Muscle of arm (tissue), 12 donors: Measurements from ENCODE around the gene STUB1. TPM values are rescaled to one million over a fixed set of nuclear protein-coding genes. Genes with fewer than 3 reads are reported as not detected.
A peak's percentile ranks its signal among the peaks of the same experiment; 100 is the strongest.
"Not testable (repeated sequence)": the region's sequence is repeated elsewhere in the genome, so short reads cannot be mapped to it uniquely, and the experiment has no call there.

Experiments
- DNase-seq: peaks from one replicate; pipeline ENCODE4 v3.0.0-alpha.2; 2013
- polyA plus RNA-seq, 12 donors: library from polyadenylated mRNA; unstranded; fragments of 120-200 nt; gene quantifications; one replicate each; pipeline ENCODE4 v1.2.1, GENCODE V29; 2013; ENCODE audit not compliant: insufficient read length in 12 of 12

STUB1 gene
- polyA plus RNA-seq, 12 donors, result 61.0 to 138 (median 85.7) TPM; not detected in 1

DNA sequence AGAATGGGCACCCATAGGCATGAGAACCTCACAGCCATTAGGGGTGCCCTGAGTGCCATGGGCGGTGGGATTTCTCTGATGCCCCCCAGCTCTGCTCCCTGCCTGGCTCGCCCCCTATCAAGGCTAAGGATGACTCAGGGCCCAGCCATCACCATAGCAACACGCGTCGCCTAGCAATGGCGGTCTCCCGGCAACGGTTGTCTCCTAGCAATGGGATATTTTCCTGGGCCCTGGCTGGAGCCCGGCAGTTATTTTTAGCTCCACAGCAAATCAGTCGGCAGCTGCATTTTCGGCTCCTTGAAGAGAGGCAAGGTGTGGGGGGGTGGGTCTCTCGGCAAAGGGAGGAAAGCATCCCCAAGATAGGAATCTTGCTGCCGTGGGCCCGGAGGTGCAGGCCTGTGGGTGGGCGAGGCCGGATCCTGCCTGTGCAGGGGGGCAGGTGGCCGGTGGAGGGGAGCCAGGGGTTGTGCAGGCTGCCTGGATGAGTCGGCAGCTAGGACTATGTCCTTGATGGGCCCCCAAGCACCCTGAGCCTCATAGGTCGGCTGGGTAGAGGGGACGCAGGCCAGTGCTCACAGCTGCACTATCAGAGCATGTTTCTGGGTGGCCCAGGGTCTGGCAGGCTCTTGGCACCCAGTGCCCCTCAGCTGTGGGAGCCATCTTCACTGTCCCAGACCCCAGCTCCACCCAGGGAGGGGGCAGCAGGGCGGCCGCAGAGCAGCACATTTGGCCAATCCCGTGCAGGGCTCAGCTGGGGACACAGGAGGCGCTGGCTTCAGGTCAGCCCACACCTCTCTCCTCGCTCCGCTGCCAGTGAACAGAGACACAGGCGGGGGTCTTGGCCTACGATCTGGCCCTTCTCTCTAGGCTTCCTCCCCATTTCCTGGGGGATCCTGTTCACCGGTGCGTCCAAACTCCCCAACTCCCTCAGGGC lies 29.6 kb downstream of the STUB1 start:
- DNase-seq, result peak; percentile 50

DNA sequence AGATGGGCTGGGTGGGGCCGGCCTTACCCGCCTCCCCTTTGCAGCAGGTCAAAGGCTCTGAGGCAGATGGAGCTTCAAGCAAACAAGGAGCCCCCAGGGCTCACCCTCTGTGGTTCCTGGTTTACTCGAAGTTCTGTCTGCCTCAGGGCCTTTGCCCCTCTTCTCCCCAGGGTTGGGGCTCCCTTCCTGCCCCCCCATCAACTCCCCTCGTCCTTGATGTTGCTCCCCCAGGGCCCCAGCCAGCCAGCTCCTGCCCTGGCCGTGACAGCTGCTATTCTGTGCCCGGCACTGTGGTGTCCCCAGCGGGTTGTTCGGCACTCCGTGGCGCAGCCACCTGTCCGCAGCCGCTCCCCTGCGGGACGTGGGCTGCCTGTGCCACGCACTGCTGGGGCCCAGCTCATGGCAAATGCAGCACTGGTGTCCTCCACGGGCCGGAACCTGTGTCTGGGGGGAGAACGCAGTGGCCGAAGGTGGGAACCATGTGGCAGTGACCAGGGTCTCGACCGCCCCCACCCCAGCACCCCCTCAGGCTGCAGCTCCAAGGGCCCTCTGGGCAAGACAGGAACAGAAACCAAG lies 30.4 kb downstream of the STUB1 start:
- DNase-seq, result no peak

DNA sequence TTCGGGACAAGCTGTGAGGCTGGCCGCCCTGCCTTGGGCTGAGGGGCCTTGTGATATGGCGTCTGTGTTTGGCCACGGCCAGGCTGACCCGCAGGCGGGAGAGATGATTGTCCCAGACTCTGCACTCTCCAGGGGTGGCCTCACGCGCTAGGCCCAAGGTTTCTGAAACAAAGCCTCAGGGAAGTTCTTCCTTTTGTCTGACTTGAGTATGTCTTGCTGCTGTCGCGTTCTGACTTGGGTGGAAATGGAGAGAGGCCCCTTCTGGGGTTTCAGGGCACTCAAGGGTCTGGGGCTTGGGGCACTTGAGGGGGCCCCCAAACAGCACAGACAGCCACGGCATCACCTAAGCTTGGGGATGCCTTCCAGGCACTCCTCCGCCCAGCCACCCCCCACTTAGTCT lies 30.9 kb downstream of the STUB1 start:
- DNase-seq, result no peak

DNA sequence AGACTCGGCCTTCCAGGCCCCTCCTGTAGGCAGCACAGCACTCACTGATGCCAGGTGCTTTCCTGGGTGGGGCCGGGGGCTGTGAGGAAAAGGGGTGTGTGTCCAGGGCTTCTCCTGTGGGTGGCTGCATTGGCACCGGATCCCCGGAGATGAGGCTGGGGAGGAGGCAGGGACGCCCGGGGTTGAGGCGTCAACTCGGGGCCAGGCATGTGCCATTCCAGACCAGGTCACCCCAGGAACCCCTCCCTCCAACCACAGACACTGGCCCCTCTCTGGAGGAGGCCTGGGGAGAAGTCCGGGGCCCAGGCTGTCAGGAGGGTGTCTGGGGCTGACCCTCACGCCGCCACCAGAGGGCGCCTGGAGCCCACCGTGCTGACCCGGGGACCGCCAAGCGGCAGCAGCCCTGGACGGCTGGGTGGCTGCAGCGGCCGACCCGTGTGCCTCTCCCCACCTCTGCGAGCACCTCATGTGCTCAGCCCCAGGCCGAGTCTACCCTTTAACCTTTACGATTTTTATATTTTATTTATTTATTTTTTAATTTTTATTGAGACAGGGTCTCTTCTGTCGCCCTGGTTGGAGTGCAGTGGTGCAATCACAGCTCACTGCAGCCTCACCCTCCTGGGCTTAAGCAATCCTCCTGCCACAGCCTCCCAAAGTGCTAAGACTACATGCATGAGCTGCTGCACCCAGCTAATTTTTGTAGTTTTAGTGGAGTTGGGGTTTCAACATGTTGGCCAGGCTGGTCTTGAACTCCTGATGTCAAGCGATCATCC lies 31.5 kb downstream of the STUB1 start:
- peak; percentile 77 for DNase-seq

DNA sequence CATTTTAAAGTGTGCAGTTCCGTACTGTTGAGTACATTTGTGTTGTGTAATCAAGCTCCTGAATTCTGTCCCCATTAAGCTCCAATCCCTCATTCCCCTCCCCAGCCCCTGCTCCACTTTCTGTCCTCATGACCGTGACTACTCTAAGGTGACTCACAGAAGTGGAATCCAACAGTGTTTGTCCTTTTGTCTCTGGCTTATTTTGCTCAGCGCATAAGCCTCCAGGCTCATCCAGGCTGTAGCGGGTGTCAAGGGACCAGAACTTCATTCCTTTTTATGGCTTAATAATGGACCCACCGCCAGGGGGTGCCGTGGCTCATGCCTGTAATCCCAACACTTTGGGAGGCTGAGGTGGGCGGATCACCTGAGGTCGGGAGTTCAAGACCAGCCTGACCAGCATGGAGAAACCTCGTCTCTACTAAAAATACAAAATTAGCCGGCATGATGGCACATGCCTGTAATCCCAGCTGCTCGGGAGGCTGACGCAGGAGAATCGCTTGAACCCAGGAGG lies 32.6 kb downstream of the STUB1 start:
- DNase-seq, result not testable (repeated sequence)

DNA sequence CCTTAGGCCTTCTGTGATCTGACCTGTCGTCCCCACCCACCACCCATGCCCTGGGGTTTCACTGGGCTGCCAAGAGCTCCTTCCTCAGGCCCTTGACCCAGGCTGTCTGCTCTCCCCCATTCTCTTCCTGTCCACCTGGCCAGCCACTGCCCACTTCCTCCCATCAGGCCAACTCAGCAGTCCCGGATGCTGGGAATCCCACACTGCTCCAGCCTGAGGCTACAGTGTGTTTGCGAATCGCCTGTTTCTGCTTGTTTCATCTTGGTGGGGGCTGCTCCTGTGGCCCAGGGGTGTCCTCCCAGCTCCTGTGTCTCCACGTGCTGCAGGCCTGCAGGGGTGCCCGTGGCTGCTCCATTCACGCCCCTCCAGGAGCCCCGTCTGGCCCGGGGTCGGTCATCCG lies 33.9 kb downstream of the STUB1 start:
- DNase-seq, result no peak

DNA sequence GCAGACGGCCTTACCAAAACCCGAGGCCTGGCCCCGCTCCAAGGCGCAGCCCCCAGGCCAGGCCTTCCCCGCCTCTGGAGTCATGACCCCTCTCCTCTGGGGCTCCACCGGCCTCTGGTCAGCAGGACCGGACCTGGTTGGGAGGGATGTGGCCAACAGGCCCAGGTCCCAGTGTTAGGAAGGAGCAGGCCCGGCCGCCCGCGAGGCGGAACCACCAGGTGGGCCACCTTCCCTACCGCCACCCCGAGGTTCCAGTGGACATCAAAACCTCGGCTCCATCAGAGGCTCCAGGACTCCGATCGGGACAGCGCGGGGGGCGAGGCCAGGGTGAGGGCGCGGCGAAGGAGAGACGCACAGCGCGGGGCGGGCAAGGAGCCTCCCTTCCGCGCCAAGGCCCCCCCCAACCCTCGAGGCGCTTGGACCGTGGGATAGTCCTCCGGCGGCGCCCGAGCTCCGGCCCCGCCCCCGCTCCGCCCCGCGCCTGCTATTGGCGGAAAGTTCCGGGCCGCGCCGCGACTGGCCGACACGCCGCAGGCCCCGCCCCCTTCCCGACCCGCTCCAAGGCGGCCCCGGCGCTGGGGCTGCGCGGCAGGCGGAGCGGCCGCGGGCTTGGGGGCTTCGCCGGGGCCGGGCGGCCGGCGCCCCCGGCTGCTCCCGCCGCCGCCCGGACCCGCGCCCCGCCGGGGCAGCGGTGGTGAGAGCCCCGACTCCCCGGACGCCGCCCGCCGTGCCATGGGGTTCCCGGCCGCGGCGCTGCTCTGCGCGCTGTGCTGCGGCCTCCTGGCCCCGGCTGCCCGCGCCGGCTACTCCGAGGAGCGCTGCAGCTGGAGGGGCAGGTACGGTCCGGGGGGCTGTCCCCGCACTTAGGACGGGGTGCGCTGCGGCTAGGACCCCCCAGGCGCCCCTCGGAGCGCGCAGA lies 34.6 kb downstream of the STUB1 start, which contains the start of gene METRN:
TSS of gene METRN (plus strand) at position 561 of the 919 bp plus-strand sequence. CDS start at position 733, 172 bp downstream.
- peak; percentile 90 for DNase-seq

DNA sequence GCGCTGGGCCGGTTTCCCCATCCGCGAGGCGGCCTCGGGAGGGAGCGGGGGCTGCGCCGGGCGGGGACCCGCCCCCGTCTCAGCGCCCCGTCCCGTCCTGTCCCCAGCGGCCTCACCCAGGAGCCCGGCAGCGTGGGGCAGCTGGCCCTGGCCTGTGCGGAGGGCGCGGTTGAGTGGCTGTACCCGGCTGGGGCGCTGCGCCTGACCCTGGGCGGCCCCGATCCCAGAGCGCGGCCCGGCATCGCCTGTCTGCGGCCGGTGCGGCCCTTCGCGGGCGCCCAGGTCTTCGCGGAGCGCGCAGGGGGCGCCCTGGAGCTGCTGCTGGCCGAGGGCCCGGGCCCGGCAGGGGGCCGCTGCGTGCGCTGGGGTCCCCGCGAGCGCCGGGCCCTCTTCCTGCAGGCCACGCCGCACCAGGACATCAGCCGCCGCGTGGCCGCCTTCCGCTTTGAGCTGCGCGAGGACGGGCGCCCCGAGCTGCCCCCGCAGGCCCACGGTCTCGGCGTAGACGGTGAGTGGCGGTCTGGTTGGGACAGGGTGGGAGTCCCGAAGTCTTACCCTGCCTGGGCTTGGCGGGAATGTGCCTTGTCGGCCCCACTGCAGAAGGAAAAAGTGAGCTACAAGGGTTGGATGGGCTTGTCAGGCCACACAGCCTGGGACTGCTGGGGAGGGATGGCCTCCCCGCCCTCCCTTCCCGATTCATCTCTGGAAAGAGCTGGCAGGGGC lies 35.4 kb downstream of the STUB1 start:
- no peak for DNase-seq

DNA sequence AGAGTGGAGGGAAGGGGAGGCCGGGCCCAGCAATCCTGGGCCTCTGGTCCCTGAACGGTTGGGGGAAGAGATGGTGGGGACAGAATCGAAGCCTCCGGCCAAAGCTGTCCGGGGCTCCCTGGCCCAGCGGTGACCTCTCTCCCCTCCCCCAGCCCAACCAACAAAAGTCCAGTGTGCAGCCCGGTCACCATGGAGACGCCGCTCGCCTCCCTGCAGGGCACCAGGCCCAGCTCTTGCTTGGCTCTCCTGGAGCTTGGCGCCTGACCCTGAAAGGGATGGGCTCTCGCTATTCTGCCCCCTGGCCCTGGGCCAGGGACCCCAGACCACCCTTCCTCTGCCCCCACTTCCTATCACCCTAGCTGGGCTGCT lies 36.0 kb downstream of the STUB1 start:
- no peak for DNase-seq

DNA sequence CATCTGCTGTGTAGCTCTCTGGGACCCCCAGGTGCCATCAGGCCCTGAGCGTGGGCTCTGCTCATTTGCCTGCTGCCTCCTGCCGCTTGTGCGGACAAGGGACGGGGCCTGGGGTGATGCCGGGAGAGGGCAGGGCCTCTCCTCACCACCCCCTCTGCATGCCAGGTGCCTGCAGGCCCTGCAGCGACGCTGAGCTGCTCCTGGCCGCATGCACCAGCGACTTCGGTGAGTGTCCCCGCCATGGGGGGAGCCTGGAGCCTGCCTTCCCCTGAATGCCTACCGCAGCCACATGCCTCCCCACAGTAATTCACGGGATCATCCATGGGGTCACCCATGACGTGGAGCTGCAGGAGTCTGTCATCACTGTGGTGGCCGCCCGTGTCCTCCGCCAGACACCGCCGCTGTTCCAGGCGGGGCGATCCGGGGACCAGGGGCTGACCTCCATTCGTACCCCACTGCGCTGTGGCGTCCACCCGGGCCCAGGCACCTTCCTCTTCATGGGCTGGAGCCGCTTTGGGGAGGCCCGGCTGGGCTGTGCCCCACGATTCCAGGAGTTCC lies 36.6 kb downstream of the STUB1 start:
- DNase-seq, result no peak

DNA sequence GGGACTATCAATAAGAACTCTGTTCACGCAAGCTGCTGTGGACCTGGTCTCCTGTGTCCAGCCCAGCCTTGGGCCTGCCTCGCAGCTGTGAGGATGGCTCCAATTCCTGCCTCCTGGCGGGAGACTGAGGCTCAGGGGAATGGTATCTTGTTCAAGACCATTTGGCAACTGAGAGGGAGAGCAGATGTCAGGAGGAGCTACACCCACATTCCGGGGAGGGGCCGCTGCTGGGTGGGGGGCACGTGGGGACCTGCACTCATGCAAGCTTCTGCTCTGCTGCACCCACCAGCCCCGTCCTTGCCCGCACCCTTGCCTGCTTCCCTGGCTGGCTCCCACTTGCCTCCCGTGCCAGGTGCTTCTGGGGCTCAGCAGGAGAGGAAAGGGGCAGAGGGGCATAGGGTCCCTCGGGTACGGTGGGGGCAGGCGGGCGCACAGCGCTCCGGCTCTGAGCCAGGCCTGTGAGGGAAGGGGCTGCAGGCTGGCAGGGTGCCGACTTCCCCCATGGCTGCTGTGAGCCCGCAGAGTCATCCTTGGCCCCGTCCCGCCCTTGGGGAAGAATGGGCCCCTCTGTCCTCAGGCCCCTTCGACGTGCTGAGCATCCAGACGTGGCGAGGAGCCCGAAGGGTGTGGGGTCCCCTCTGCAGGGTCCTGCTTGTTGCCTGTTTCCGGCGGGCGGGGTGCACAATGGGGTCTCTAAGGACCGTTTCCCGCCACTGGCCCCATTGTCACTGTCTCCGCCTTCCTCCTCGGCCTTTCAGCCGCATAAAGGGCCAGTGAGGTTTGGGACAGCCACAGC lies 37.4 kb downstream of the STUB1 start:
- no peak for DNase-seq

DNA sequence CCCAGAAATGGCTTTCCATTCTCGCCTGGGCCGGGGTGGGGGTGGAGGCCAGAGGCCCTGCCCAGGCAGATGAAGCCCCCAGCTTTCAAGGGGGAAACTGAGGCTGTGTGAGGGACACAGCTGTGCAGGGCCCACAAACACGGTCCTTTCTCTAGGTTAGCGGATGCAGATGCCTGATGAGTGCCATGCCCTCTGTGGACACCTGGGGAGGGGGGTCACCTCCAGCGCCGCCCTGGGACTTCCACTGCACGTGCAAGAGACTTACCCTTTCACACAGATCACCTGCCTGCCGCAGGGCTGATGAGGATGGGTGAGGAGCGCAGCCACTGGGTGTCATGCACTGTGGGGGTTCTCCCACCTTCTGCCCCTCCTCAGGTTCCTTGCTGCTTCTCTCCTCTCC lies 38.2 kb downstream of the STUB1 start:
- DNase-seq, result no peak

DNA sequence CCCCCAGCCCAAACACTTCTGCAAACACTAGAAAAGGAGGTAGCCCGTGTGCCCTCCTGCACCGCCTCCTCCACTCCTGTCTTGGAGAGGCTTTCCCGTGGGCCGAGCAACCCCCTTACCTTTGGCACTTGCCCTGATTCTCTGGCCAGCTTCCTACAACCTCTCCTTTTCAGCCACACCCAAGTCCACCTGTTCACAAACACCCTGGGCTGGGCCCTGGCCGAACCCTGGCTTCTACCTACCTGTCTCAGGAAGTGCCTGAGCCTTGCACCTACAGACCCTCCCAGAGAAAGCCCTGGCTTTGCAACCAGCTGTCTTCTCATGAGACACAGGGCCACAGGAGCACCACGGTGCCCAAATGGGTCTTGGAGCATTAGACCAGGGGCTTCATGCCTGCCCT lies 38.7 kb downstream of the STUB1 start:
- no peak for DNase-seq

DNA sequence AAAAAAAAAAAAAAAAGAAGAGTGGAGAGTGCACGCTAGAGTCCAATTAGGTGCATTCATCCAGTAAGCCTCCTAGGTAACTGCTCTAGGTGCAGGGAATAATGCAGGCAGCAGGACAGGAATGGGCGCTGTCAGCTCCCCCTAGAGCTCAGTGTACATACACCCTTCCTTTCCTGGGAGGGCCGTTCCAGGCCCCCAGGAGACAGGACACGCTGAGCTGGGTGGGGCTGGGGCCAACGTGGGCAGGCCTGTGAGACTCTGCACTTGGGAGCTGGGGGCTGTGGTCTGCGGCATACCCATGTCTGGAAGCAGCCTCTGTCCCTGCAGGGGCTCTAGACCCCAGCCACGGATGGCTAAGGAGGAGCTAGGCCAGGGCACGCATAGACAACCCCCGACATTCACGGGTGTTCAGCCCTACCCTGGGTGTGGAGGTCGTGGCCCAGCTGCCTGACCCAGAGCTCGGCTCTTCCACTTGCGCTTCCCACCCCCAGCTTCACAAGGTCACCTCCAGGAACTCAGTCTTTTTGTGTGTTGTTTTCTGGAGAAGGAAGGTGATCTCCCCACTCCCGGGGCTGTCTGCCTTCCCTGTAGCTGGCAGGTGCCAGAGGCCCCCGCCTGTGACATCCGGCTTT lies 39.7 kb downstream of the STUB1 start:
- no peak for DNase-seq

DNA sequence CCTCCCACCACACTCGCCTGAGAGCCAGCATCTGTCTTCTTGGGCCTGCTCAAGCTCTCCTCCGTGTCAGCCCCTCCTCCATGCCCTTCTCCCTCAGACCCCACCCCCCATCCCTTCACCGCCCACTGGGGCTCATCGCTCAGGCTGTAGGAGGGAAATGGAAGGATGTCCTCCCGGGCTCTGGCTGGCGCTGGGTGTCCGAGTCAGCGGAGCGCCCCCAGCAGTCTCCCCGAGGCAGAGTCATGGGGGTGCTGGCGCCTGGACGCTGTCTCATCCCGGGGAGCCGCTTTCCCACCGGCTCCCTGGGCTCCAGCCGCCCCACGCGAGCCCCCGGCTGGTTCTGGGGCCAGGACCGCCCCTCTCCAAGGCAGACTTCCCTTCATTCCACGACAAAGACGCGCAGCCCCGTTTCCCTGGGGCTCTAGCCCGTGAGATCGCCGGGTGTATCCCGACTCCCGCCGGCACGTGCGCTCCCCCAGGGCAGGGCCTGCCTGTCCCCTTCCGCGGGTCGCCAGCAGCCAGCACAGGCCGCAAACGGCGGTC lies 40.3 kb downstream of the STUB1 start:
- DNase-seq, result peak; percentile 73

DNA sequence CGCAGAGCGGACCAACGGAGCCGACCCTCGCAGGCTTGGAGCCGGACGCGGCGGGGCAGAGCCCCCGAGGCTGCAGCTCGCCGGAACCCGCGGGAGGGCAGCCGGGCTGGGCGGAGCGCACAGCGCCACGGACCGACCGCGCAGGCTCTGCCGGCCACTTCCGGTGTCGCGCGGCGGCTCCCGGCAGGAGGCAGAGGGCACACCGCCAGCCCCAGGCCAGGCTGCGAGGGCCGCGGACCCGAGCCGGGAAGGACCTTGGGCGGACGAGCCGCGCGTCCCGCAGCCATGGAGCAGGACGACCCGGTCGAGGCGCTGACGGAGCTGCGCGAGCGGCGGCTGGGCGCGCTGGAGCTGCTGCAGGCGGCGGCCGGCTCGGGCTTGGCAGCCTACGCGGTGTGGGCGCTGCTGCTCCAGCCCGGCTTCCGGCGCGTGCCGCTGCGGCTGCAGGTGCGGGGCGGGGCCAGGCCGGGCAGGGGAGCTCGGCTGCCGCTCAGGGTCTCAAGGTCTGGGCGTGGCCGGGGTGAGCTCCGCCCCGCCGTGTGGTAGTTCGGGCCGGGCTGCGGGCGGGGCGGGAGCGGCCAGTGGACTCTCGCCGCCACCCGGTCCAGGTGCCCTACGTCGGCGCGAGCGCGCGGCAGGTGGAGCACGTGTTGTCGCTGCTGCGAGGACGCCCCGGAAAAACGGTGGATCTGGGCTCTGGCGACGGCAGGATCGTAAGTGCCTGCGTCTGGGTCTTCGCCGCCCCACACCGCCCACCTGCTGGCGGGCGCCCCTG lies 41.0 kb downstream of the STUB1 start, which contains the start of gene ANTKMT:
TSS of gene ANTKMT (plus strand) at position 157 of the 775 bp plus-strand sequence. CDS start at position 286, 129 bp downstream.
- DNase-seq, result peak; percentile 57

DNA sequence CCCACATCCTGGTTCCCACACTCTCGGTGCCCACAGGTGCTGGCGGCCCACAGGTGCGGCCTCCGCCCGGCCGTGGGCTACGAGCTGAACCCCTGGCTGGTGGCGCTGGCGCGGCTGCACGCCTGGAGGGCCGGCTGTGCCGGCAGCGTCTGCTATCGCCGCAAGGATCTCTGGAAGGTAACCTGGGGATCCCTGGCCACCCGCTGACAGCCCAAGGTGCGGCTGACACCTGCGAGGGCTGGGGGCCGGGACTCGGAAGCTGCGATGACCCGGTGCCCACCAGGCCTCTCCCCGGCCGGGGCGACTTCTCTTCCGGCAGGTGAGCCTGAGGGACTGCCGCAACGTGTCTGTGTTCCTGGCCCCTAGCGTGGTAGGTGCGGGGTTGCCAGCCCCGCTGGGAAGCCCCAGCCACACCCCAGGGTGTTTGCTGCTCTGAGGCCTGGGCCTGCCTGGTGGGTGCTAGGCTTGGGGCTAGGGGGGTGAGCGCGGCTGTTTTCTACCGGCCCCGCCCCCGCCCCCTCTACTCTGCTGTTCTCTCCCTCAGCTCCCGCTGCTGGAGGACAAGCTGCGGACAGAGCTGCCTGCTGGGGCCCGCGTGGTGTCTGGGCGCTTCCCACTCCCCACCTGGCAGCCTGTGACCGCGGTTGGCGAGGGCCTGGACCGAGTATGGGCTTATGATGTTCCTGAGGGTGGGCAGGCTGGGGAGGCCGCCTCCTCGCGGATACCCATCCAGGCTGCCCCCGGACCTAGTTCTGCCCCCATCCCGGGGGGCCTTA lies 41.7 kb downstream of the STUB1 start:
- no peak for DNase-seq
